Peyer's patch (tissue), 4 donors: ENCODE data around the gene VAV3.

Experiments used
- POLR2A ChIP-seq, 2 donors: fragments of 450-650 bp; IDR thresholded peaks; one replicate each; pipeline ENCODE4 v1.5.1; 2017; ENCODE audit warnings: antibody characterized with exemption in 2 of 2, mild to moderate bottlenecking in 2 of 2, moderate library complexity in 2 of 2
- TF ChIP-seq, protein P1 (sequence below), 6 experiments: fragments of 450-650 bp in 4 of 6; fragments of 200-600 bp in 2 of 6; sonication (generic) in 1 of 6; IDR thresholded peaks; one replicate each; pipeline ENCODE4 v1.5.1; 2017 to 2019; ENCODE audit warnings: antibody characterized with exemption in 6 of 6, mild to moderate bottlenecking in 3 of 6, moderate library complexity in 1 of 6

DNA sequence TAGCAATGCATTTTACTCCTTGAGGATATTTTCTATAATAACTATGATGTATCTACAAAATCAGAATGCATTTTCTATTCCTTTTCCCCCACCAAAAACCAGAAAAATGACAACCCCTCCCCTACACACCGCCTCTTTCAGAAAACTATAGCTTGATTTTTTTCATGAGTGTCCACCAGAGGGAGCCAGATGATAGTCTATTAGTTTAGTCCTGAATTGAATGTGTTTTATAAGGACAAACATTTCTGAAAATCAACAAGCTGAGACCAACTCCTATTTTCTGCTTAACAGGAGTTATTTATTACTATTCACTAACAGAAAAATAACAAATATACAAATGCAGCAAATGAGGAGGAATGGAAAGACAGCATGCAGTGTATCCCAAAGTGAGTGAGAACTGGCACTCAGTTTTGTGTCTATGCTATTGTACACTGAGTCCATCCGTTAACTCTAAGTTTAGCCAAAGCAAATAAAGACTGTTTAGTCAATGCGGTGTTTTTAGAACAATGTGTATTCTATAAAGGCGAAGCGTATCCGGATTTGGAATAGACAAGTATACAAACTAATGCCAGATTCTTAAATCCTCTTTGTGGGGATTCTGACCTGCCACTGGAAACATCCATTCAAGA is 182.6 kb downstream of the VAV3 start:
- TF ChIP-seq, protein P1, sequence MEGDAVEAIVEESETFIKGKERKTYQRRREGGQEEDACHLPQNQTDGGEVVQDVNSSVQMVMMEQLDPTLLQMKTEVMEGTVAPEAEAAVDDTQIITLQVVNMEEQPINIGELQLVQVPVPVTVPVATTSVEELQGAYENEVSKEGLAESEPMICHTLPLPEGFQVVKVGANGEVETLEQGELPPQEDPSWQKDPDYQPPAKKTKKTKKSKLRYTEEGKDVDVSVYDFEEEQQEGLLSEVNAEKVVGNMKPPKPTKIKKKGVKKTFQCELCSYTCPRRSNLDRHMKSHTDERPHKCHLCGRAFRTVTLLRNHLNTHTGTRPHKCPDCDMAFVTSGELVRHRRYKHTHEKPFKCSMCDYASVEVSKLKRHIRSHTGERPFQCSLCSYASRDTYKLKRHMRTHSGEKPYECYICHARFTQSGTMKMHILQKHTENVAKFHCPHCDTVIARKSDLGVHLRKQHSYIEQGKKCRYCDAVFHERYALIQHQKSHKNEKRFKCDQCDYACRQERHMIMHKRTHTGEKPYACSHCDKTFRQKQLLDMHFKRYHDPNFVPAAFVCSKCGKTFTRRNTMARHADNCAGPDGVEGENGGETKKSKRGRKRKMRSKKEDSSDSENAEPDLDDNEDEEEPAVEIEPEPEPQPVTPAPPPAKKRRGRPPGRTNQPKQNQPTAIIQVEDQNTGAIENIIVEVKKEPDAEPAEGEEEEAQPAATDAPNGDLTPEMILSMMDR (IDR thresholded peaks at IDR 0.05): peak; percentile 34 to 92 (median 78)
- TF ChIP-seq POLR2A (IDR thresholded peaks at IDR 0.05): no peak
